AG09309 (cell line): ENCODE measurements around the gene FAIM2.

Source experiments
- DNase-seq: peaks from one replicate; pipeline ENCODE4 v3.0.0-alpha.2; 2010; ENCODE audit warnings: low read depth
- H3K4me3 ChIP-seq: 2 replicates; pipeline ENCODE4 v1.5.1; 2011; ENCODE audit warnings: mild to moderate bottlenecking, low read depth, low read length, moderate library complexity; ENCODE audit not compliant: control insufficient read depth
- CTCF ChIP-seq: IDR thresholded peaks from 2 replicates; pipeline ENCODE4 v1.5.1; 2011; ENCODE audit warnings: mild to moderate bottlenecking, low read depth, low read length, inconsistent platforms; ENCODE audit not compliant: insufficient read depth, control insufficient read depth; ENCODE audit errors: missing control alignments

Gene FAIM2

DNA sequence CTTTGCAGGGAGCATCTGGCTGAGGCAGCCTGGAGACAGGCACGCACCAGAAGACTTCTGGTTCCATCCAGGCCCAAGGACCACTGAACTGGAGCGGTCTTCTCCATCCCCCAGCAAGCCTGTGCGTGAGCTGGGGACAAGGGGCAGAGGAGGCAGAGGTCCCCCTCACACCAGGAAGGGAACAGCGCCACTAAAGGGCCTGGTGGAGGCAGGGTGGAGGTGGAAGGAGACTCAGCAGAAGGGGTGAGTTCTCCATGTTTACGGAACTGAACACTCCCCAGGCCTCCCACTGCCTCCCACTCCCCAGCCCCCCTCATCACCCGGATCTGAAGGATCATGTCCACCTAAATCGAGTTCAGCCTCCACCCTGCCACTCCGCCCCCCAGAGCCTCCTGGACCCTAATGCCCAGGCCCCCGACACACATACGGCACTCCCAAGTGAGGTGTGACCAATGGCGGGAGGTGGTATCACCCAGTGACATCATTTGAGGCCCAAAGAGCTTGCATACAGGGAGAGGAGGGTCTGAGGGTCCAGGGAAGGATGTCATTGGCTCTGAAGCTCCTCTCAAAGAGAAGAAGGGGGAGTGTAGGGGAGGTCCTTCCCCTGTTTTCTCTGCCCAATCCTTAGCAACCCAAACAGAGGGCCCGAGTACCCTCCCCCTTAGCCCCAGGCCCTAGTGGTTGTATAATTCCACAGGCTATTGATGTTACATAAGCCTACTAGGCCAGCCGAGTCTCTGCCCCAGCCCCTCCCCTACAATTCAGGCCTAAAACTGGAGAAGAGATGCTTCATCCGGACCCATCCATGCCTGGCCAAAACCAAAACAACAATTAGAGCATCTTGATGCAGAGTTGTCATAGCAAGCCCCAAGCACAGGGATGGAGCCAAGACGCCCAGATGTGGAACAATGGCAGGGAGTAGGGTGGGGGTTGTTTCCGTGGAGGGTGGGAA lies 1.0 kb downstream of the FAIM2 start:
- TF ChIP-seq CTCF = no peak
- no peak overlapping the region for H3K4me3 ChIP-seq
- DNase-seq = no peak

GRCh38 chr12:49901986-49902385 lies 1.7 kb downstream of the FAIM2 start:
- no peak for DNase-seq
- H3K4me3 ChIP-seq = no peak overlapping the region
- no peak for TF ChIP-seq CTCF

DNA sequence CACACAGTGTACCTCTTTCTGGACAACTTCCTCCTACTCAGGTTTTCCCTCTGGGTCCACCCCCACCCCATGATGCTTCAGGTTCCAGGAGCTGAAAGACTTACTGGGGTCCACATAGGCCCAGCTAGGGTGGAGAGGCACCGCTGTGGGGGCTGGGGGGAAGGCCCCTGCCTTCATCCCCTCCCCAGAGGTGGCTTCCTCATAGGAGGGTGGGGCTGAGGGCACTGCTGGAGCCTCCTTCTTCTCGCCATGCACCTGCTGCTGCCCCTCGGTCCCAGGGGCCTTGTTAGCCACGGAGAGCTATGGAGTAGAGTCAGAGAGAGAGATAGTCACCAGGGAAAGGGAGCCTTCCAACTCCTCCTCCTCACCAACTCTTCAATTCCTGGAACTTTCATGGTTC lies 2.7 kb downstream of the FAIM2 start:
- DNase-seq = no peak
- no peak overlapping the region for H3K4me3 ChIP-seq
- TF ChIP-seq CTCF = no peak

DNA sequence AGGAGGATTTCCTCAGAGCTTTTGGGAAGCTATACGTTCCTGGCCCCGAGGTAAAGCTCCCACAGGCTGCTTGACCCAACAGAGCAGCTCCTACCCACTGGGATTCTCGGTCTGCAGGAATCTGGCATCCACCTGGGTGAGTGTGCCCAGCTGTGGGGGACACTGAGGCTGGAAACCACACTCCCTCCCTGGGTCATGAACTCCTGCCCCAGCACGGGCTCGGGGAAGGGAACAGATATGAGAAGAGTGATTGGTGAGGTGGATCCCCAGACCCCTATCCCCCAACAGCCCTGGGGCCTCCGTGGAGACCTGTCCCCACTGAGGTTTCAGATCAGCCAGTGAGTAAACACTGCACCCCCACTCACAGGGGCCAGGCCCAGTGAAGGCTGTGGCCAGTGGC lies 3.3 kb downstream of the FAIM2 start:
- H3K4me3 ChIP-seq = no peak overlapping the region
- no peak for DNase-seq
- TF ChIP-seq CTCF = no peak

- TF ChIP-seq CTCF = no peak
- no peak for DNase-seq
- no peak overlapping the region for H3K4me3 ChIP-seq
These were observed 3.8 kb downstream of the FAIM2 start for GRCh38 chr12:49899921-49900320.

DNA sequence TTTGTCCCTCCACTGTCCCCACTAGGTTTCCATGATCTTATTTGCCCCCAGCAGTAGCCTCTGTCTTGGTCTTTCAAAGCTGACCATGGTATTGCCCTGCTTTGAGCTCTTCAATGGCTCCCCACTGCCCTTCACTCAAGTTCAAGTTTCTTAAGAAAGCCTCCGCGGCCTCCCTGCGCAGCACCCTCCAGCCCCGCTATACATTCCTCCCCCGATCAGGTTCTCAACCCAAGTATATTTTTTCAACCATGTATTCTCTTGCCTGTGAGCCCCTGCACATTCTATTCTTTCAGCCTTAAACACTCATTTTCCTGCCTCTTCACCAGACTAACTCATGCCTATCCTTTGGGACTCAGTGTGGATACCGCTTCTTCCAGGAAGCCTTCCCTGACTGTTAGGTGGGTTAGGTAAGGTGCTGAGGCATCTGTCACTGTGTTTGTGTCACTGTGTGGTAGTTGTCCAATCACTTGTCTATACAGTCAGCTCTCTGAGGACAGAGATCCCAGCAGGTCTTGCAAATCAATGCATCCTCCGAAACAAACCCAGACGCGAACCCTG lies 4.3 kb downstream of the FAIM2 start:
- TF ChIP-seq CTCF = no peak
- H3K4me3 ChIP-seq = no peak overlapping the region
- no peak for DNase-seq
